ENCODE measurements around the gene UBALD2.

- TF ChIP-seq CTCF (IDR thresholded peaks at IDR 0.05) (no peak), POLR2A (IDR thresholded peaks at IDR 0.05) (no peak)
Measured at GRCh38 chr17:76261421-76262215, 3.5 kb upstream of the UBALD2 start.
